Body of pancreas (tissue), 4 donors: ENCODE results near the gene KRTAP10-4.

Experiments
- POLR2A ChIP-seq, 3 donors: fragments of 450-650 bp; IDR thresholded peaks; one replicate each; pipeline ENCODE4 v1.6.1; 2016; ENCODE audit warnings: antibody characterized with exemption in 3 of 3, mild to moderate bottlenecking in 2 of 3
- TF ChIP-seq, protein P1 (sequence below), 7 experiments: fragments of 450-650 bp in 4 of 7; fragments of 200-600 bp in 3 of 7; sonication (generic) in 3 of 7; IDR thresholded peaks; one replicate each; pipeline ENCODE4 v1.5.1; 2016 to 2019; ENCODE audit warnings: antibody characterized with exemption in 7 of 7

GRCh38 chr21:44564886-44565598 lies 8.5 kb upstream of the KRTAP10-4 start:
- TF ChIP-seq, protein P1, sequence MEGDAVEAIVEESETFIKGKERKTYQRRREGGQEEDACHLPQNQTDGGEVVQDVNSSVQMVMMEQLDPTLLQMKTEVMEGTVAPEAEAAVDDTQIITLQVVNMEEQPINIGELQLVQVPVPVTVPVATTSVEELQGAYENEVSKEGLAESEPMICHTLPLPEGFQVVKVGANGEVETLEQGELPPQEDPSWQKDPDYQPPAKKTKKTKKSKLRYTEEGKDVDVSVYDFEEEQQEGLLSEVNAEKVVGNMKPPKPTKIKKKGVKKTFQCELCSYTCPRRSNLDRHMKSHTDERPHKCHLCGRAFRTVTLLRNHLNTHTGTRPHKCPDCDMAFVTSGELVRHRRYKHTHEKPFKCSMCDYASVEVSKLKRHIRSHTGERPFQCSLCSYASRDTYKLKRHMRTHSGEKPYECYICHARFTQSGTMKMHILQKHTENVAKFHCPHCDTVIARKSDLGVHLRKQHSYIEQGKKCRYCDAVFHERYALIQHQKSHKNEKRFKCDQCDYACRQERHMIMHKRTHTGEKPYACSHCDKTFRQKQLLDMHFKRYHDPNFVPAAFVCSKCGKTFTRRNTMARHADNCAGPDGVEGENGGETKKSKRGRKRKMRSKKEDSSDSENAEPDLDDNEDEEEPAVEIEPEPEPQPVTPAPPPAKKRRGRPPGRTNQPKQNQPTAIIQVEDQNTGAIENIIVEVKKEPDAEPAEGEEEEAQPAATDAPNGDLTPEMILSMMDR (IDR thresholded peaks at IDR 0.05): no peak
- TF ChIP-seq POLR2A (IDR thresholded peaks at IDR 0.05): no peak
